ENCODE data around the gene SPEN. TPM values are rescaled to one million over a fixed set of nuclear protein-coding genes. Genes with fewer than 3 reads are reported as not detected.

Gene SPEN
- total and polyA plus RNA-seq, 9 of the 15 experiments (the other 6 are each of a cell fraction or from before 2014, with no cell fraction given) = 5.7 to 87.5 (median 27.2) TPM

DNA sequence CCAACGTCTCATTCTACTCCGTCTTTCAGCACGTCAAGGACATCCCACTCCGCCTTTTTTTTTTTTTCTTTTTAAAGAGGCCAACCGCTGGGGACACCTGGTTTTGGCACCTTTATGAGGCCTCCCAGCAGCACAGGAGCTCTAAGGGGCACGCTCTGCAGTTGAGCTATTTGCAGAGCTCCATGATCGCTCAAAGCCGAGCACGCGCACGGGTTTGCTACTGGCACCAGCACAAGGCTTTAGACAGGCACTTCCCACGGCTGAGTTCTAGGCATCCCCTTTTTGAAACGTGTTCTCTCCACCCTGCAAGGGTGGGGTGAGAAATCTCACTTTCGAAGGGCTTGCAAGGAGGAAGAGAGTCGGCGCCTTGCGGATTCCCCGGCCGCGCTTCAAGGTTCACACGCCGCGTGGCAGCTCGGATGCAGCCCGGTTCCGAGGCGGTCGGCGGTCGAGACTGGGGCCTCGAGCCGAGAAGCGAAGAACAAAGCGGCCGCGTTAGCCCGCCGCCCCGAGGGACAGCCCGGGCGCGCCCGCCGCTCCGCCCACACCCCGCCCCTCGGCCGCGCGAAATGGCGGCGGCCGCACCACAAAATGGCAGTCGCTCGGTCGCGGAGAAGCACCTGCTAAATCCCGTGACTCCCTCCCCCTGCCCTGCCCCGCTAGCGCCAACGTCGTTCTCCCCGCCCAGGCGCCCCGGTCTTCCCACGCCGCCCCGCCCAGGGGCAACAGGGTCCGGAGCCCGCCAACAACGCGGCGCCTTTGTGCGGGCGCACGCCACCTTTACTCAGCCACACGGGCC lies 12.9 kb upstream of the SPEN start (continued):
- peak; percentile 70 for TF ChIP-seq KDM5B (IDR thresholded peaks at IDR 0.05; ENCODE audit: insufficient replicate concordance, low read depth, low read length)
- TF ChIP-seq ZNF778 (CRISPR knock-in tag; IDR thresholded peaks at IDR 0.05) = no peak
- TF ChIP-seq, protein P1, sequence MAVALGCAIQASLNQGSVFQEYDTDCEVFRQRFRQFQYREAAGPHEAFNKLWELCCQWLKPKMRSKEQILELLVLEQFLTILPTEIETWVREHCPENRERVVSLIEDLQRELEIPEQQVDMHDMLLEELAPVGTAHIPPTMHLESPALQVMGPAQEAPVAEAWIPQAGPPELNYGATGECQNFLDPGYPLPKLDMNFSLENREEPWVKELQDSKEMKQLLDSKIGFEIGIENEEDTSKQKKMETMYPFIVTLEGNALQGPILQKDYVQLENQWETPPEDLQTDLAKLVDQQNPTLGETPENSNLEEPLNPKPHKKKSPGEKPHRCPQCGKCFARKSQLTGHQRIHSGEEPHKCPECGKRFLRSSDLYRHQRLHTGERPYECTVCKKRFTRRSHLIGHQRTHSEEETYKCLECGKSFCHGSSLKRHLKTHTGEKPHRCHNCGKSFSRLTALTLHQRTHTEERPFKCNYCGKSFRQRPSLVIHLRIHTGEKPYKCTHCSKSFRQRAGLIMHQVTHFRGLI (CRISPR knock-in tag; IDR thresholded peaks at IDR 0.05) = no peak; the same call in 1 of the 2 replicates
- 0 out of 2 replicates have a peak, but pooled peaks have one; percentile 13 for TF ChIP-seq CEBPB (tag; IDR thresholded peaks at IDR 0.05)
- TF ChIP-seq THRAP3 (IDR thresholded peaks at IDR 0.05; ENCODE audit: borderline replicate concordance) = no peak
- TF ChIP-seq GABPB2 (CRISPR knock-in tag; conservative IDR thresholded peaks at IDR 0.05) = no peak
- no peak for TF ChIP-seq NFIX (CRISPR knock-in tag; IDR thresholded peaks at IDR 0.05; ENCODE audit: low read depth)
- TF ChIP-seq, protein P2, sequence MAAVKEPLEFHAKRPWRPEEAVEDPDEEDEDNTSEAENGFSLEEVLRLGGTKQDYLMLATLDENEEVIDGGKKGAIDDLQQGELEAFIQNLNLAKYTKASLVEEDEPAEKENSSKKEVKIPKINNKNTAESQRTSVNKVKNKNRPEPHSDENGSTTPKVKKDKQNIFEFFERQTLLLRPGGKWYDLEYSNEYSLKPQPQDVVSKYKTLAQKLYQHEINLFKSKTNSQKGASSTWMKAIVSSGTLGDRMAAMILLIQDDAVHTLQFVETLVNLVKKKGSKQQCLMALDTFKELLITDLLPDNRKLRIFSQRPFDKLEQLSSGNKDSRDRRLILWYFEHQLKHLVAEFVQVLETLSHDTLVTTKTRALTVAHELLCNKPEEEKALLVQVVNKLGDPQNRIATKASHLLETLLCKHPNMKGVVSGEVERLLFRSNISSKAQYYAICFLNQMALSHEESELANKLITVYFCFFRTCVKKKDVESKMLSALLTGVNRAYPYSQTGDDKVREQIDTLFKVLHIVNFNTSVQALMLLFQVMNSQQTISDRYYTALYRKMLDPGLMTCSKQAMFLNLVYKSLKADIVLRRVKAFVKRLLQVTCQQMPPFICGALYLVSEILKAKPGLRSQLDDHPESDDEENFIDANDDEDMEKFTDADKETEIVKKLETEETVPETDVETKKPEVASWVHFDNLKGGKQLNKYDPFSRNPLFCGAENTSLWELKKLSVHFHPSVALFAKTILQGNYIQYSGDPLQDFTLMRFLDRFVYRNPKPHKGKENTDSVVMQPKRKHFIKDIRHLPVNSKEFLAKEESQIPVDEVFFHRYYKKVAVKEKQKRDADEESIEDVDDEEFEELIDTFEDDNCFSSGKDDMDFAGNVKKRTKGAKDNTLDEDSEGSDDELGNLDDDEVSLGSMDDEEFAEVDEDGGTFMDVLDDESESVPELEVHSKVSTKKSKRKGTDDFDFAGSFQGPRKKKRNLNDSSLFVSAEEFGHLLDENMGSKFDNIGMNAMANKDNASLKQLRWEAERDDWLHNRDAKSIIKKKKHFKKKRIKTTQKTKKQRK (IDR thresholded peaks at IDR 0.05; ENCODE audit: borderline replicate concordance, low read depth, low read length) = no peak
- TF ChIP-seq SMARCE1 (IDR thresholded peaks at IDR 0.05) = peak; percentile 42; the same call in 1 of the 2 replicates
- TF ChIP-seq BDP1 (IDR thresholded peaks at IDR 0.05; ENCODE audit: insufficient read depth, insufficient read length) = no peak
- peak; percentile 71; the same call in 1 of the 2 replicates for TF ChIP-seq ZNF589 (CRISPR knock-in tag; IDR thresholded peaks at IDR 0.05; ENCODE audit: low read depth)
- TF ChIP-seq, protein P3, sequence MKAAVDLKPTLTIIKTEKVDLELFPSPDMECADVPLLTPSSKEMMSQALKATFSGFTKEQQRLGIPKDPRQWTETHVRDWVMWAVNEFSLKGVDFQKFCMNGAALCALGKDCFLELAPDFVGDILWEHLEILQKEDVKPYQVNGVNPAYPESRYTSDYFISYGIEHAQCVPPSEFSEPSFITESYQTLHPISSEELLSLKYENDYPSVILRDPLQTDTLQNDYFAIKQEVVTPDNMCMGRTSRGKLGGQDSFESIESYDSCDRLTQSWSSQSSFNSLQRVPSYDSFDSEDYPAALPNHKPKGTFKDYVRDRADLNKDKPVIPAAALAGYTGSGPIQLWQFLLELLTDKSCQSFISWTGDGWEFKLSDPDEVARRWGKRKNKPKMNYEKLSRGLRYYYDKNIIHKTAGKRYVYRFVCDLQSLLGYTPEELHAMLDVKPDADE (conservative IDR thresholded peaks at IDR 0.05; ENCODE audit: control insufficient read depth, low read depth, low read length) = peak; percentile 91
- no peak for TF ChIP-seq ZNF347 (CRISPR knock-in tag; IDR thresholded peaks at IDR 0.05; ENCODE audit: low read depth)
- TF ChIP-seq GABPB1 (CRISPR knock-in tag; IDR thresholded peaks at IDR 0.05) = no peak; the same call in 1 of the 2 replicates
- TF ChIP-seq, protein P4, sequence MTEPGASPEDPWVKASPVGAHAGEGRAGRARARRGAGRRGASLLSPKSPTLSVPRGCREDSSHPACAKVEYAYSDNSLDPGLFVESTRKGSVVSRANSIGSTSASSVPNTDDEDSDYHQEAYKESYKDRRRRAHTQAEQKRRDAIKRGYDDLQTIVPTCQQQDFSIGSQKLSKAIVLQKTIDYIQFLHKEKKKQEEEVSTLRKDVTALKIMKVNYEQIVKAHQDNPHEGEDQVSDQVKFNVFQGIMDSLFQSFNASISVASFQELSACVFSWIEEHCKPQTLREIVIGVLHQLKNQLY (CRISPR knock-in tag; conservative IDR thresholded peaks at IDR 0.05) = 0 out of 4 replicates have a peak, but pooled peaks of 1 of the 2 experiments have one; percentile 15
- TF ChIP-seq, protein P5, sequence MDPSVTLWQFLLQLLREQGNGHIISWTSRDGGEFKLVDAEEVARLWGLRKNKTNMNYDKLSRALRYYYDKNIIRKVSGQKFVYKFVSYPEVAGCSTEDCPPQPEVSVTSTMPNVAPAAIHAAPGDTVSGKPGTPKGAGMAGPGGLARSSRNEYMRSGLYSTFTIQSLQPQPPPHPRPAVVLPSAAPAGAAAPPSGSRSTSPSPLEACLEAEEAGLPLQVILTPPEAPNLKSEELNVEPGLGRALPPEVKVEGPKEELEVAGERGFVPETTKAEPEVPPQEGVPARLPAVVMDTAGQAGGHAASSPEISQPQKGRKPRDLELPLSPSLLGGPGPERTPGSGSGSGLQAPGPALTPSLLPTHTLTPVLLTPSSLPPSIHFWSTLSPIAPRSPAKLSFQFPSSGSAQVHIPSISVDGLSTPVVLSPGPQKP (CRISPR knock-in tag; IDR thresholded peaks at IDR 0.05) = no peak
- TF ChIP-seq EP400 (IDR thresholded peaks at IDR 0.05) = peak; percentile 90; the same call in 1 of the 2 replicates
- TF ChIP-seq CBX3 (IDR thresholded peaks at IDR 0.05; ENCODE audit: borderline replicate concordance in 1 of 2, low read length in 2 of 2) = peak in 1 of 2 experiments; percentile 72; a peak in 2 of 3 replicates

All from K562 (cell line).